NOMO-1 treated with dmso at 0.1 percent for 144 hours (cell line): ENCODE results near the gene ARMH4.

Source experiments
- DNase-seq: peaks from one replicate; lab custom pipeline; 2025; ENCODE audit not compliant: unreplicated experiment; lab: John Stamatoyannopoulos, UW

The ARMH4 gene

GRCh38 chr14:57970175-57970574, 181.8 kb downstream of the ARMH4 start:
- no peak for DNase-seq

- no peak for DNase-seq
These were observed 188.9 kb downstream of the ARMH4 start for GRCh38 chr14:57963071-57963470.

DNA sequence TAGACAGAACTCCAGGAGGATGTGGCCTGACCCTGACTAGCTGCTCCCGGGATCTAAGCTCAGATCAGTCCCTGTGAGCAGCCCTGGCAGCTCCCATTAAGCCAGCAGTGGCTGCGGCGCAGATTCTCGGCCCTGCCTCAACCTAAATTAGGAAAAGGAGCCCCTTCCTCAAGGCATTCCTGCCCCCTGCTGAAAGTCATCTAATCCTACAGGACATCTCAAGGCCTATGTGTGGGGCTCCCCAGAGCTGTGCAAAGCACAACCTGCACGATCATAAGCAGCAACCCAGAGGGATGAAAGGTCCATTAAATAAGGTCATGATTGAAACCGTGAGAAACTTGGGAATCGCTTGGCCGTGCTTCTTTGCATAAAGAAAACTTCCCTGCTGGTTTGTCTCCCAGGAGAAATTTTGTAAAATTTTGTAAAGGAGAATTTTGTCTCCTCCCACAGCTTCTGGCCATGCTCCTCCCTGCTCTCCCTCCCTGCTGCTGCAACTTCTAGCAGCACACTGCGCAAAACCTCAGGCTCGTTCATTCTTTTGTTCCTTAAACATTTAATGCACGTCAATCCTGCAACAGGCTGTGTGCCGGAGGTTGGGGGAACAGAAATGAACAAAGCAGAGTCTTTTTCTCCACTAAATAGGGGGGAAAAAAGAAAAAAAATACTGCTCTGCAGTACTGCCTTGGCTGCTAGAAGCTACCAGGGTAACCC, 189.5 kb downstream of the ARMH4 start:
- DNase-seq, result no peak

- DNase-seq, result no peak
These were observed 190.3 kb downstream of the ARMH4 start for GRCh38 chr14:57961786-57962060.

GRCh38 chr14:57960946-57961785, 190.8 kb downstream of the ARMH4 start:
- DNase-seq, result no peak

DNA sequence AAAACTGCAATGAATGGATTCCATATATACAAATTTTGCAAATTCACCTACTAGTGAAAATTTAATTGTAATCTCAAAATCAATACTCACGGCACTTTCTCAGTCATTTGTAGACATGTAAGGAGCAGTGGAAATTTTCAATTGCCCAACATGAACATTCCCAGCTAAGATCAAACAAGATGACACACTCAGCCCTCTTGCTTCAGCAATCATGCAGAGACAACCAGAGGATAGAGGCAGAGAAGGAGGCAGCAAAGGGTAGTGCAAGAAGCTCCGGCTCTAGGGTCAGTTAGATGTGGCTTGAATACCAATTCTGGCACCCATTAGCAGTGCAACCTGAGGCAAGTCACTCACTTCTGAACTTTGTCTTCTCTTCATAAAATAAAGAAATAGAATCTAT, 194.6 kb downstream of the ARMH4 start:
- DNase-seq, result no peak
